AG04449 (cell line): ENCODE measurements around the gene RASGEF1C.

ENCODE experiments used
- CTCF ChIA-PET: fragments of 350-600 bp; formaldehyde crosslinking; extraction: SDS; loops from one replicate; lab custom pipeline; 2021; ENCODE audit warnings: antibody characterized with exemption; lab: Yijun Ruan, JAX
- POLR2A ChIA-PET: fragments of 400-600, 350-600 bp; formaldehyde crosslinking; extraction: SDS; loops from one replicate; lab custom pipeline; 2020; ENCODE audit warnings: antibody characterized with exemption, inconsistent platforms; lab: Yijun Ruan, JAX
- DNase-seq: peaks from one replicate; pipeline ENCODE4 v3.0.0-alpha.2; 2010; ENCODE audit warnings: low read depth, low spot score
- H3K4me3 ChIP-seq: 2 replicates; pipeline ENCODE4 v1.5.1; 2011; ENCODE audit warnings: low read depth, mild to moderate bottlenecking, control low read depth, low read length
- TF ChIP-seq, protein P1 (sequence below): IDR thresholded peaks from one replicate; pipeline ENCODE4 v1.5.1; 2011; ENCODE audit warnings: mild to moderate bottlenecking, moderate library complexity, low read length, control low read depth, inconsistent platforms; ENCODE audit not compliant: insufficient read depth; ENCODE audit errors: missing control alignments

RASGEF1C gene

DNA sequence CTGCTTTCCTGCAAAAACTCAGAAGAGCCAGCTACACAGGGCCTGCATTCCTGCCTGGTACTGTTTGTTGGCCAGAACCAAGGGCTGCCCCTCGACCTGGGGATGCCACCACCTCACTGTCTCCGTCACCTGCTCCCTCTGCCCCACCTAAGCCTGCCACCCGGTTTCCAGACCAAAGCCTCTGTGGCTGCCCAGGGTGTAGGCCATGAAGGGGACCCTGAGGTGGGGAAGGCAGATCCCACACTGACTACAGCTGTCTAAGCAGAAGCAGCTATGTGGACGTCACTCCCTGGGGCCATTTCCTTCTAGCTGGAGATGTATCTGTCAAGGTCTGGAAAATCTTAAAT lies 35.8 kb downstream of the RASGEF1C start:
- no peak for DNase-seq
- H3K4me3 ChIP-seq, result no peak overlapping the region
- ChIA-PET POLR2A (no interaction called here), CTCF (no interaction called here)
- TF ChIP-seq, protein P1, sequence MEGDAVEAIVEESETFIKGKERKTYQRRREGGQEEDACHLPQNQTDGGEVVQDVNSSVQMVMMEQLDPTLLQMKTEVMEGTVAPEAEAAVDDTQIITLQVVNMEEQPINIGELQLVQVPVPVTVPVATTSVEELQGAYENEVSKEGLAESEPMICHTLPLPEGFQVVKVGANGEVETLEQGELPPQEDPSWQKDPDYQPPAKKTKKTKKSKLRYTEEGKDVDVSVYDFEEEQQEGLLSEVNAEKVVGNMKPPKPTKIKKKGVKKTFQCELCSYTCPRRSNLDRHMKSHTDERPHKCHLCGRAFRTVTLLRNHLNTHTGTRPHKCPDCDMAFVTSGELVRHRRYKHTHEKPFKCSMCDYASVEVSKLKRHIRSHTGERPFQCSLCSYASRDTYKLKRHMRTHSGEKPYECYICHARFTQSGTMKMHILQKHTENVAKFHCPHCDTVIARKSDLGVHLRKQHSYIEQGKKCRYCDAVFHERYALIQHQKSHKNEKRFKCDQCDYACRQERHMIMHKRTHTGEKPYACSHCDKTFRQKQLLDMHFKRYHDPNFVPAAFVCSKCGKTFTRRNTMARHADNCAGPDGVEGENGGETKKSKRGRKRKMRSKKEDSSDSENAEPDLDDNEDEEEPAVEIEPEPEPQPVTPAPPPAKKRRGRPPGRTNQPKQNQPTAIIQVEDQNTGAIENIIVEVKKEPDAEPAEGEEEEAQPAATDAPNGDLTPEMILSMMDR, result no peak

GRCh38 chr5:180172447-180173197 lies 36.4 kb downstream of the RASGEF1C start:
- POLR2A ChIA-PET, result no interaction called here
- TF ChIP-seq, protein P1, result no peak
- no peak overlapping the region for H3K4me3 ChIP-seq
- DNase-seq, result no peak
- CTCF ChIA-PET, result no interaction called here

- POLR2A ChIA-PET, result no interaction called here
- H3K4me3 ChIP-seq, result no peak overlapping the region
- CTCF ChIA-PET, result no interaction called here
- DNase-seq, result no peak
- TF ChIP-seq, protein P1, result no peak
These were observed 37.4 kb downstream of the RASGEF1C start for GRCh38 chr5:180171568-180172094.

DNA sequence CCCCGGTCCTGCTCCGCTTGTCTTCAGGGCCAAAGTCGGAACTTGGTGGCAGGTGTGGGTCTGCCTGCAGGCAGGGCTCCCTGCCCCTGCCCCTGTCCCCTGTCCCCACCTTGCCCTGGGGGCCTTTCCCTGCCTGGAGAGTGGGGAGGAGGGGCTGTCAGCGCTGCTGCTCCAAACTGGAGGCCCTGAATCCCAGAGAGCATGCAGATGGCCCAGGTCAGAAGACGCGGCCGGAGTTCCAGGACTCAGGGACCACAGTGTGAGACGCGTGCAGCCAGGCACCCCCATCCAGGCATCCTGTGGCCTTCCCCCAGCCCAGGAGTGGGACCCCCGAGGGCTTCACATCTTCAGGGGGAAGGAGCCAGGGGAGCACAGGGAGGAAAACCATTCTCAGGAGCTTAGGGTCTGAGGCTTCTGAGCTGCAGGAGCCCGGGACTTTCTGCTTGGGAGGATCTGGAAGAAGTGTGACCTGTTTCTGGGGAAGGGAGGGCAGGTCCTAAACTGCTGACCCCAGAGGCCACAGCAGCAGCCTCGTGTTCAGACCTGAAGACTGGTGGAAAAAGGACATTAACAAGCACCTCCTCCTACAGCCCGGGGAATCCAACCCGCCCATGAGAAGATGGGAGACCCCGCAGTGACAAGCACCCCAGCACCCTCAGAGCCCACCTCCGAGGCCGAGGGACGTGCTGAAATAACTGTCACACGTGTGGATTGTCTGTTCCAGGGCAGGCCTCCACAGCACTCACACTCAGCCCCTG lies 38.0 kb downstream of the RASGEF1C start:
- no peak overlapping the region for H3K4me3 ChIP-seq
- TF ChIP-seq, protein P1, result no peak
- ChIA-PET POLR2A (no interaction called here), CTCF (no interaction called here)
- DNase-seq, result no peak

DNA sequence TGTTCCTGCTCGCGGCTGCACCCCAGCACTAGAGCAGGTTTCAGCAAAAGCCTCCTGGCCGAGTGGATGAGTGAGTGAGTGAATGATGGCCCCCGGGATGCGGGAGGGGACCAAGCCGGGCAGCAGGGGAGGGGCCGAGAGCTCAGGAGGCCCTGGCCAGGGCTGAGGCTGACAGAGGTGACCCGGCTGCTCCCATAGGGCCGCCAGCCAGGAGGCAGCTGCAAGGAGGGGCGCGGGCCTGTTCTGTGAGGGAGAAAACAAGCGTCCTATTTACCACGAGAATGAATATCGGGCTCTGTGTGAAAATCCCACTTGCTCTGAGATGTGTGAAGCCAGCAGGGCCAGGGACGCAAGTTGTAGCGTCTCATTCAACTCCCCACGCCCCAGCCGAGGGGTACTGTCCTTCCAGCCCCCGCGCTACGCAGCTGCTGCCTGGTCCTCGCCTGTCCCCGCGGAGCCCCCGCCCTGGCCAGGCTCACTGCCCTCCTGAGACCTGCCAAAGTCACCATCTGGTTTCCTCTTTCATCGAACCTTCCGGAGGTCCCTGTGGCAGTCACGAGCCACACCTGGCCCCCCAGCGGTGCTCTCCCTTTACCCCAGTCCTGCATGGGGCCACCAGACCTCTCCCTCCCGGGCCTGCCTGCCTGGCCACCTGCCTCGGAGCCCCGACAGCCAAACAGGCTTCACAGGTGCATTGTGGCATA lies 38.8 kb downstream of the RASGEF1C start:
- CTCF ChIA-PET, result no interaction called here
- no peak overlapping the region for H3K4me3 ChIP-seq
- TF ChIP-seq, protein P1, result no peak
- POLR2A ChIA-PET, result no interaction called here
- DNase-seq, result no peak
